Esophagus muscularis mucosa (tissue), 4 donors: ENCODE data around the gene DOLPP1.

Experiments used
- CTCF ChIP-seq, 3 experiments: fragments of 200-600 bp in 2 of 3; fragments of 450-650 bp in 1 of 3; sonication (generic) in 2 of 3; IDR thresholded peaks; one replicate each; pipeline ENCODE4 v1.5.1; 2017 to 2019; ENCODE audit warnings: antibody characterized with exemption in 3 of 3, mild to moderate bottlenecking in 2 of 3, moderate library complexity in 1 of 3
- EP300 ChIP-seq: sonication (generic); formaldehyde crosslinking; IDR thresholded peaks from one replicate; pipeline ENCODE4 v1.6.1; 2017; ENCODE audit warnings: antibody characterized with exemption
- POLR2A ChIP-seq: fragments of 450-650 bp; IDR thresholded peaks from one replicate; pipeline ENCODE4 v1.6.1; 2017; ENCODE audit warnings: antibody characterized with exemption, moderate library complexity, mild to moderate bottlenecking, low read depth
- POLR2AphosphoS5 ChIP-seq, 2 donors: sonication (generic); formaldehyde crosslinking; IDR thresholded peaks; one replicate each; pipeline ENCODE4 v1.6.1; 2017; ENCODE audit warnings: antibody characterized with exemption in 2 of 2

- TF ChIP-seq EP300, result no peak
- TF ChIP-seq CTCF (IDR thresholded peaks at IDR 0.05), result no peak
- no peak for TF ChIP-seq POLR2A
- no peak for TF ChIP-seq POLR2AphosphoS5 (IDR thresholded peaks at IDR 0.05)
These were observed 26.6 kb upstream of the DOLPP1 start for GRCh38 chr9:129054163-129054851.
